ENCODE results near the gene SMTNL2. TPM values are rescaled to one million over a fixed set of nuclear protein-coding genes. Genes with fewer than 3 reads are reported as not detected.

Gene SMTNL2
- total RNA-seq, 1 experiment from 2014 or later, result not detected

DNA sequence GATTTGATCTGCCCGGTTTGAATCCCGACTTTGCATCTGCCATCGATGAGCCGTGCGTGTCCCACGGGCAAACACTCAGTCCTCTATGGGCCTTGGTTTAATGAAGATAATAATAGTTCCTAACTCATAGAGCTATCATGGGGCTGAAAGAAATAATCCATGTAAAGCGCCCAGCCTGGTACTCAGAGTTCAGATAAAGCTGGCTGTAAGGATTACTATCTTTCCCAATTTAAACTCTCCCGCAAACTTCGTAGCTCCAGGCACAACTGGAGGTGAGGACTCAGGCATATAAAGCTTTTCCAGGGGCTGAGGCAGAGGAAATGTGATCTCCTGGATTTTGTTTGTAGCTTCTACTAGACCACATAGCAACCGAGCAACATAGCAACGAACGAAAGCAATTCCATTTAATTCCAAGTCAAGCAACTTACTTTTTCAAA, 40.9 kb downstream of the SMTNL2 start:
- peak; percentile 29 for DNase-seq
- ChIA-PET CTCF (interaction anchor here (1.0 to 1.9 kb wide), 2 partner anchors 57 to 58 kb away, joined by 5 to 6 read pairs; no protein-coding TSS in a partner anchor), POLR2A (ENCODE audit: unreplicated experiment) (no interaction called here)
- H3K4me1 ChIP-seq (ENCODE audit: insufficient read depth, low read length), result no peaks in the 10 kb centered on the region; the same call in 1 of the 2 replicates
- intact Hi-C loops (cut with micrococcal nuclease), result no loop called here
- H3F3A ChIP-seq (ENCODE audit: low read length, unreplicated experiment), result no peaks in the 10 kb centered on the region
- H3K4me2 ChIP-seq (ENCODE audit: low read length), result peak overlapping the region; percentile 53; the same call in 1 of the 2 replicates
- ATAC-seq, result peak; percentile 33; the same call in 1 of the 2 replicates
- H2AFZ ChIP-seq (ENCODE audit: low read length), result no peak overlapping the region
- H3K27me3 ChIP-seq (ENCODE audit: low read length), result no peaks in the 10 kb centered on the region
- BruUV-seq (replicated peaks), result no TSS peak
- TF ChIP-seq, protein P1, sequence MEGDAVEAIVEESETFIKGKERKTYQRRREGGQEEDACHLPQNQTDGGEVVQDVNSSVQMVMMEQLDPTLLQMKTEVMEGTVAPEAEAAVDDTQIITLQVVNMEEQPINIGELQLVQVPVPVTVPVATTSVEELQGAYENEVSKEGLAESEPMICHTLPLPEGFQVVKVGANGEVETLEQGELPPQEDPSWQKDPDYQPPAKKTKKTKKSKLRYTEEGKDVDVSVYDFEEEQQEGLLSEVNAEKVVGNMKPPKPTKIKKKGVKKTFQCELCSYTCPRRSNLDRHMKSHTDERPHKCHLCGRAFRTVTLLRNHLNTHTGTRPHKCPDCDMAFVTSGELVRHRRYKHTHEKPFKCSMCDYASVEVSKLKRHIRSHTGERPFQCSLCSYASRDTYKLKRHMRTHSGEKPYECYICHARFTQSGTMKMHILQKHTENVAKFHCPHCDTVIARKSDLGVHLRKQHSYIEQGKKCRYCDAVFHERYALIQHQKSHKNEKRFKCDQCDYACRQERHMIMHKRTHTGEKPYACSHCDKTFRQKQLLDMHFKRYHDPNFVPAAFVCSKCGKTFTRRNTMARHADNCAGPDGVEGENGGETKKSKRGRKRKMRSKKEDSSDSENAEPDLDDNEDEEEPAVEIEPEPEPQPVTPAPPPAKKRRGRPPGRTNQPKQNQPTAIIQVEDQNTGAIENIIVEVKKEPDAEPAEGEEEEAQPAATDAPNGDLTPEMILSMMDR (conservative IDR thresholded peaks at IDR 0.05; ENCODE audit: low read depth, low read length), result no peak
- no peak for TF ChIP-seq EZH2phosphoT487 (IDR thresholded peaks at IDR 0.05; ENCODE audit: borderline replicate concordance, low read length)
- TF ChIP-seq EZH2 (IDR thresholded peaks at IDR 0.05; ENCODE audit: low read length, unreplicated experiment), result no peak
- H3K9me2 ChIP-seq (replicated peaks; ENCODE audit: low read length), result no peaks in the 10 kb centered on the region
- no peaks in the 10 kb centered on the region for H3K79me2 ChIP-seq (ENCODE audit: low read length)
- H3K9ac ChIP-seq (ENCODE audit: low read length), result no peak overlapping the region
- no peak overlapping the region for H3K4me3 ChIP-seq (ENCODE audit: low read length)
- no peaks in the 10 kb centered on the region for H3K36me3 ChIP-seq (ENCODE audit: low read depth, low read length)
- H4K20me1 ChIP-seq (ENCODE audit: low read length), result no peaks in the 10 kb centered on the region
- H3K27ac ChIP-seq (ENCODE audit: low read length), result no peak overlapping the region
- no peaks in the 10 kb centered on the region for H3K9me3 ChIP-seq (ENCODE audit: low read length)

DNA sequence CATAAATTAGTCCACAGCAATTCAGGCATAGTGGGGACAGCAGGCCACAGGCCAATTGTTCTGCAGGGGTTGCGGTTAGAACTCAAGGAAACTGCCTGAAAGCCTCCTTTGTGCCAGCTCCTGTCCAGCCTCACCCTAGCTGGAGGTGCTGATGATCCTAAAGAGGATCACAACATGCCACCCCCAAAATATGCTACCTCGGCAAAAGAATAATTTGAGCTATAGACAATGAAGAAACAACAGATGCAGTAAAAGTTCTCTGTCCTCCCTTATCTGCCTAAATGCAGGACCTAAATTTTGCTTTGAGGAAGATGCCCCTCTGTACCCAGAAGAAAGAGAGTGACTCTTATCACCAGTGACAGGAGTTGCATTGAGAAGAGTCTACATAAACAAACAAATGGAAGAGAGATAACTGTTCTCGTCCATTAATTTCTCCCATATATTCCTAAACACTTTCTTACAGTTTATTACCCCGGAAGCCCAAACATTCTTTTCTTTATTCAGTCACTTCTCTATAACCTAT, 42.5 kb downstream of the SMTNL2 start:
- ChIA-PET CTCF (interaction anchor here (0.6 to 0.9 kb wide), 3 partner anchors 60 to 296 kb away, joined by 4 to 6 read pairs (median 4); no protein-coding TSS in a partner anchor), POLR2A (ENCODE audit: unreplicated experiment) (no interaction called here)
- BruUV-seq (replicated peaks), result no TSS peak
- Histone ChIP-seq H3K36me3 (ENCODE audit: low read depth, low read length) (no peaks in the 10 kb centered on the region), H2AFZ (ENCODE audit: low read length) (no peak overlapping the region), H3F3A (ENCODE audit: low read length, unreplicated experiment) (no peaks in the 10 kb centered on the region), H3K27me3 (ENCODE audit: low read length) (no peaks in the 10 kb centered on the region), H3K9me3 (ENCODE audit: low read length) (no peaks in the 10 kb centered on the region), H3K9ac (ENCODE audit: low read length) (no peak overlapping the region), H3K4me2 (ENCODE audit: low read length) (no peak overlapping the region), H4K20me1 (ENCODE audit: low read length) (no peaks in the 10 kb centered on the region), H3K9me2 (replicated peaks; ENCODE audit: low read length) (no peaks in the 10 kb centered on the region), H3K79me2 (ENCODE audit: low read length) (no peaks in the 10 kb centered on the region), H3K4me1 (ENCODE audit: insufficient read depth, low read length) (no peaks in the 10 kb centered on the region; the same call in 1 of the 2 replicates), H3K4me3 (ENCODE audit: low read length) (no peak overlapping the region), H3K27ac (ENCODE audit: low read length) (no peak overlapping the region)
- intact Hi-C loops (cut with micrococcal nuclease), result loop anchor here (1.0 to 2.0 kb wide), 2 partner anchors 60 to 206 kb away; no protein-coding TSS in a partner anchor
- TF ChIP-seq, protein P1 (conservative IDR thresholded peaks at IDR 0.05; ENCODE audit: low read depth, low read length), result no peak
- TF ChIP-seq EZH2phosphoT487 (IDR thresholded peaks at IDR 0.05; ENCODE audit: borderline replicate concordance, low read length) (no peak), EZH2 (IDR thresholded peaks at IDR 0.05; ENCODE audit: low read length, unreplicated experiment) (no peak)
- DNase-seq (no peak), ATAC-seq (no peak)

DNA sequence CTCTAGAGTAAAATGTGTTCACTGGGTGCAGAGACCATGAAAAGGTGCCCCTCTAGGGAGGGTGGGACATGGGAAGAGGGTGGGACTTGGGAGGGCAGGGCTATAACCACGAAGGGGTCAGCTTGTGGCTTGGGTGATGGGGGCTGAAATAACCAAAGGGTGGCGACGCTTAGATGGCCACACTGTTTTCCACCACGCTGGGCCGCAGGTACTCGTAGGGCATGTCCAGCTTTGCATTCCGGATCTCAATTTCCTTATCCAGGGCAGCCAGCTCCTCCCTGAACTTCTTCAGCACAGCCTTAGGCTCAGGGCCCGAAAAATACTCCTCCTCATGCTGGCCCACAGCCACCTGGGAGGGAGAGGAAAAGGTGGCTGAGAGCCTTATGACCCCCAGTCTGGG, 47.1 kb downstream of the SMTNL2 start:
- ChIA-PET POLR2A (ENCODE audit: unreplicated experiment) (no interaction called here), CTCF (no interaction called here)
- no peak overlapping the region for H3K4me2 ChIP-seq (ENCODE audit: low read length)
- H3K36me3 ChIP-seq (ENCODE audit: low read depth, low read length), result no peaks in the 10 kb centered on the region
- no peaks in the 10 kb centered on the region for H3K9me2 ChIP-seq (replicated peaks; ENCODE audit: low read length)
- H3K4me1 ChIP-seq (ENCODE audit: insufficient read depth, low read length), result no peaks in the 10 kb centered on the region
- no peak overlapping the region for H3K9ac ChIP-seq (ENCODE audit: low read length)
- no peak for TF ChIP-seq EZH2phosphoT487 (IDR thresholded peaks at IDR 0.05; ENCODE audit: borderline replicate concordance, low read length)
- TF ChIP-seq, protein P1 (conservative IDR thresholded peaks at IDR 0.05; ENCODE audit: low read depth, low read length), result no peak
- no peak for DNase-seq
- H3F3A ChIP-seq (ENCODE audit: low read length, unreplicated experiment), result no peaks in the 10 kb centered on the region
- no peak overlapping the region for H2AFZ ChIP-seq (ENCODE audit: low read length)
- no peaks in the 10 kb centered on the region for H3K27me3 ChIP-seq (ENCODE audit: low read length)
- no peak overlapping the region for H3K4me3 ChIP-seq (ENCODE audit: low read length)
- intact Hi-C loops (cut with micrococcal nuclease), result no loop called here
- H3K79me2 ChIP-seq (ENCODE audit: low read length), result no peaks in the 10 kb centered on the region
- no peak for ATAC-seq
- H3K9me3 ChIP-seq (ENCODE audit: low read length), result no peaks in the 10 kb centered on the region
- no peaks in the 10 kb centered on the region for H4K20me1 ChIP-seq (ENCODE audit: low read length)
- BruUV-seq (replicated peaks), result no TSS peak
- no peak overlapping the region for H3K27ac ChIP-seq (ENCODE audit: low read length)

All from PC-3 (cell line).